GM12878 (cell line): ENCODE data around the gene ATP5PB. TPM values are rescaled to one million over a fixed set of nuclear protein-coding genes. Genes with fewer than 3 reads are reported as not detected.

Source experiments
- BRCA1 ChIP-seq: IDR thresholded peaks from 2 replicates; pipeline ENCODE4 v1.6.1; 2011; ENCODE audit warnings: low read depth, low read length, improper control_type of control experiment
- CBX3 ChIP-seq: fragments of 200-600 bp; sonication (generic); IDR thresholded peaks from 2 replicates; pipeline ENCODE4 v1.6.1; 2016; ENCODE audit warnings: low read depth, borderline replicate concordance
- CEBPB ChIP-seq, 2 experiments: fragments of 150-350 bp in 1 of 2; IDR thresholded peaks; 2 replicates each; pipeline ENCODE4 v1.6.1; 2012 to 2014; ENCODE audit warnings: low read depth in 2 of 2, low read length in 2 of 2, borderline replicate concordance in 1 of 2, inconsistent platforms in 1 of 2
- E2F4 ChIP-seq: IDR thresholded peaks from 2 replicates; pipeline ENCODE4 v1.6.1; 2012; ENCODE audit warnings: low read depth, low read length, improper control_type of control experiment
- ETV6 ChIP-seq, 2 experiments: fragments of 450-650 bp in 1 of 2; IDR thresholded peaks in 1 of 2; conservative IDR thresholded peaks in 1 of 2; 2 replicates each; pipeline ENCODE4 v1.6.1; 2014; ENCODE audit warnings: antibody characterized with exemption in 1 of 2, borderline replicate concordance in 1 of 2, low read depth in 1 of 2, mild to moderate bottlenecking in 1 of 2, moderate library complexity in 1 of 2
- GATAD2B ChIP-seq: fragments of 450-650 bp; conservative IDR thresholded peaks from 2 replicates; pipeline ENCODE4 v1.6.1; 2017; ENCODE audit warnings: low read depth, mild to moderate bottlenecking, moderate library complexity
- HDGF ChIP-seq: fragments of 450-650 bp; IDR thresholded peaks from 2 replicates; pipeline ENCODE4 v1.6.1; 2016; ENCODE audit warnings: antibody characterized with exemption
- HSF1 ChIP-seq: fragments of 150-350 bp; IDR thresholded peaks from 2 replicates; pipeline ENCODE4 v1.6.1; 2014; ENCODE audit warnings: mild to moderate bottlenecking, low read depth, low read length
- JUNB ChIP-seq: IDR thresholded peaks from 2 replicates; pipeline ENCODE4 v1.6.1; 2016; ENCODE audit warnings: antibody characterized with exemption, mild to moderate bottlenecking
- KDM1A ChIP-seq: fragments of 200-600 bp; sonication (generic); IDR thresholded peaks from 2 replicates; pipeline ENCODE4 v1.6.1; 2016; ENCODE audit warnings: borderline replicate concordance
- MEF2B ChIP-seq: fragments of 450-650 bp; IDR thresholded peaks from 2 replicates; pipeline ENCODE4 v1.6.1; 2018; ENCODE audit warnings: mild to moderate bottlenecking, moderate library complexity; ENCODE audit not compliant: partially characterized antibody, poor library complexity, severe bottlenecking
- MTA2 ChIP-seq: fragments of 450-650 bp; IDR thresholded peaks from 2 replicates; pipeline ENCODE4 v1.6.1; 2016; ENCODE audit warnings: low read depth, mild to moderate bottlenecking, moderate library complexity
- MTA3 ChIP-seq: IDR thresholded peaks from 2 replicates; pipeline ENCODE4 v1.6.1; 2012; ENCODE audit warnings: low read length, inconsistent platforms, borderline replicate concordance
- NKRF ChIP-seq: fragments of 450-650 bp; conservative IDR thresholded peaks from 2 replicates; pipeline ENCODE4 v1.6.1; 2017; ENCODE audit warnings: mild to moderate bottlenecking, moderate library complexity
- NR2F1 ChIP-seq: fragments of 450-650 bp; conservative IDR thresholded peaks from 2 replicates; pipeline ENCODE4 v1.6.1; 2017; ENCODE audit warnings: mild to moderate bottlenecking
- RAD51 ChIP-seq: fragments of 450-650 bp; IDR thresholded peaks from 2 replicates; pipeline ENCODE4 v1.6.1; 2016; ENCODE audit warnings: moderate library complexity, mild to moderate bottlenecking, inconsistent platforms
- RELA ChIP-seq: fragments of 450-650 bp; IDR thresholded peaks from 2 replicates; pipeline ENCODE4 v1.8.0; 2014; ENCODE audit warnings: borderline replicate concordance; ENCODE audit not compliant: partially characterized antibody
- SP1 ChIP-seq: IDR thresholded peaks from one replicate; pipeline ENCODE4 v1.6.1; 2011; ENCODE audit warnings: low read depth, low read length
- ZBTB33 ChIP-seq: fragments of 450-650 bp; IDR thresholded peaks from 2 replicates; pipeline ENCODE4 v1.6.1; 2017; ENCODE audit warnings: mild to moderate bottlenecking
- ZBTB40 ChIP-seq: fragments of 450-650 bp; IDR thresholded peaks from 2 replicates; pipeline ENCODE4 v1.6.1; 2016; ENCODE audit warnings: mild to moderate bottlenecking, moderate library complexity, borderline replicate concordance
- polyA plus RNA-seq, 11 experiments: library from polyadenylated mRNA; depleted of rRNA in 4 of 11; unstranded in 6 of 11; stranded (reverse) in 5 of 11; fragments of >200 nt; fragmentation: Nextera tagmentation in 4 of 11; fragmentation: Illumina TruSeq in 1 of 11; extraction: Ambion mirVana in 4 of 11; extraction: Trizol in 1 of 11; gene quantifications; 1 replicate in 1 of 11; 2 replicates in 10 of 11; pipeline versions ENCODE4 v1.2.1 to v1.2.3, GENCODE V29; 2011 to 2016; ENCODE audit warnings: inconsistent platforms in 2 of 11, missing spikeins in 2 of 11, low read depth in 1 of 11
- total RNA-seq, 4 experiments: library from RNA; depleted of rRNA in 3 of 4; stranded (reverse); fragments of >200 nt in 3 of 4; fragmentation: Illumina TruSeq in 1 of 4; extraction: Trizol in 1 of 4; gene quantifications; 2 replicates each; pipeline versions ENCODE4 v1.2.1 to v1.2.3, GENCODE V29; 2013 to 2021

Gene ATP5PB
- total and polyA plus RNA-seq, 10 of the 15 experiments (the other 5 are each of a cell fraction or from before 2014, with no cell fraction given), result 380 to 1,760 (median 677) TPM

- TF ChIP-seq NKRF, result 0 out of 2 replicates have a peak, but pooled peaks have one; percentile 46
- peak; percentile 75 for TF ChIP-seq GATAD2B
- TF ChIP-seq RAD51, result peak; percentile 88
- TF ChIP-seq E2F4, result no peak
- no peak for TF ChIP-seq BRCA1
- TF ChIP-seq ZBTB40, result no peak
- TF ChIP-seq MTA3, result peak; percentile 91; the same call in 1 of the 2 replicates
- no peak; the same call in 1 of the 2 replicates for TF ChIP-seq JUNB
- TF ChIP-seq CEBPB (IDR thresholded peaks at IDR 0.05; ENCODE audit: borderline replicate concordance in 1 of 2, low read depth in 2 of 2, low read length in 2 of 2), result no peak
- TF ChIP-seq ETV6 (conservative IDR thresholded peaks at IDR 0.05 in 1 of 2, IDR thresholded peaks at IDR 0.05 in 1 of 2; ENCODE audit: borderline replicate concordance in 1 of 2, low read depth in 1 of 2), result peak in 1 of 2 experiments; percentile 72; a peak in 1 of 4 replicates
- peak; percentile 85 for TF ChIP-seq MTA2
- TF ChIP-seq NR2F1, result peak; percentile 85
- no peak for TF ChIP-seq ZBTB33
- no peak for TF ChIP-seq KDM1A
- peak; percentile 54; the same call in 1 of the 2 replicates for TF ChIP-seq HDGF
- TF ChIP-seq MEF2B, result peak; percentile 54
- TF ChIP-seq HSF1, result no peak
- TF ChIP-seq CBX3, result no peak
- peak; percentile 62 for TF ChIP-seq SP1
- TF ChIP-seq RELA, result no peak
Measured at GRCh38 chr1:111476761-111477309, 27.6 kb downstream of the ATP5PB start (continued).
